ENCODE results near the gene STPG2. TPM values are rescaled to one million over a fixed set of nuclear protein-coding genes. Genes with fewer than 3 reads are reported as not detected.

Gene STPG2
- total RNA-seq, 4 donors from 2014 or later, result not detected

DNA sequence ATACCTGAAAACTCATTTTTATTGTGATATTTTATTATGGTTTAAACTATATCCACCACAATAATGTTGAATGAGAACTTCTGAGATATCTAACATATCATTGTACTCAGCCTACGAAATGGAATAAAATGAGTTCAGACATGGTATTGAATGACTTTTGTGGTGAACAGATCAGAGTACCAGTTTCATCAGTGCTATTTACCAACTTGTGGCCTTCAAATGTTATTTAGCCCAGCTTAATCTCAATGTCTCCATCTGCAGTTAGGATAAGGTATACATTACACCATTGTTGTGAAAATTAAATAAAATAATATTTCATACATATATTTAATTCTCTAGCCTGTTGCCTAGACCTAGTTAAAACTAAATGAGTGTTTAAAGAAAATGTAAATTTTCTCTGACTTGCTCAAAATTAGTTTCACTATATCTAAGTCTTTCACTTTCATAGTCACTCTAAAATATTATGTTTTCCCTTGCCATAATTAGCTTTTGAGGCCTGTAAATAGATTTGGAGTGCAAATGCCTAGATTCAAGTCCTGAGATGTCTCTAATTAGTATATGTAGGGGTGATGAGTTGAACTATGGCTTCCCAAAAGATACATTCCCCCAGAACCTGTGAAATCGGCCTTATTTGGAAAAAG lies 594.2 kb downstream of the STPG2 start:
- no peaks in the 10 kb centered on the region for H3K27me3 ChIP-seq
- no peak overlapping the region for H3K4me3 ChIP-seq
- no peaks in the 10 kb centered on the region for H3K4me1 ChIP-seq
- H3K9me3 ChIP-seq, result no peaks in the 10 kb centered on the region
- no peak for DNase-seq
- no peaks in the 10 kb centered on the region for H3K36me3 ChIP-seq
- H3K27ac ChIP-seq, result no peak overlapping the region
- TF ChIP-seq, protein P1, sequence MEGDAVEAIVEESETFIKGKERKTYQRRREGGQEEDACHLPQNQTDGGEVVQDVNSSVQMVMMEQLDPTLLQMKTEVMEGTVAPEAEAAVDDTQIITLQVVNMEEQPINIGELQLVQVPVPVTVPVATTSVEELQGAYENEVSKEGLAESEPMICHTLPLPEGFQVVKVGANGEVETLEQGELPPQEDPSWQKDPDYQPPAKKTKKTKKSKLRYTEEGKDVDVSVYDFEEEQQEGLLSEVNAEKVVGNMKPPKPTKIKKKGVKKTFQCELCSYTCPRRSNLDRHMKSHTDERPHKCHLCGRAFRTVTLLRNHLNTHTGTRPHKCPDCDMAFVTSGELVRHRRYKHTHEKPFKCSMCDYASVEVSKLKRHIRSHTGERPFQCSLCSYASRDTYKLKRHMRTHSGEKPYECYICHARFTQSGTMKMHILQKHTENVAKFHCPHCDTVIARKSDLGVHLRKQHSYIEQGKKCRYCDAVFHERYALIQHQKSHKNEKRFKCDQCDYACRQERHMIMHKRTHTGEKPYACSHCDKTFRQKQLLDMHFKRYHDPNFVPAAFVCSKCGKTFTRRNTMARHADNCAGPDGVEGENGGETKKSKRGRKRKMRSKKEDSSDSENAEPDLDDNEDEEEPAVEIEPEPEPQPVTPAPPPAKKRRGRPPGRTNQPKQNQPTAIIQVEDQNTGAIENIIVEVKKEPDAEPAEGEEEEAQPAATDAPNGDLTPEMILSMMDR (IDR thresholded peaks at IDR 0.05), result no peak
- TF ChIP-seq POLR2A (IDR thresholded peaks at IDR 0.05), result no peak

DNA sequence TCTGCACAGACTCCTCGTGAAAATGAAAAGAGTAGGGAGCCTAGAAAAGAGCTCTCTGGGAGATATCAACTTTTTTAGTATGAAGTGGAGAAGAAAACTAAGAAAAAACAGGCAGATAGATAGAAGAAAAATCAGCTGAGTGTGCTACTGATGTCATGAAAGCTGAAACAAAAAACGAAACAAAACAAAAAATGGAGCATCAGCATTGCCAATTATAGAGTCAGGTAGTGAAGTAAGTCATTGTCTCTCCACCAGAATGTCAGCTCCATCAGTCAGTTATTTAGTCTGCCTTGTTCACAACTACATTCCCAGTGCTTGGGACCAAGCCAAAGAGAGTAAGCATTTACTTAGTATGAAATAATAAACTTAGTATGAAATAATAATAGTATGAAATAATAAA lies 595.1 kb downstream of the STPG2 start:
- no peaks in the 10 kb centered on the region for H3K36me3 ChIP-seq
- no peak overlapping the region for H3K4me3 ChIP-seq
- H3K4me1 ChIP-seq, result no peaks in the 10 kb centered on the region
- H3K27ac ChIP-seq, result no peak overlapping the region
- no peak for TF ChIP-seq POLR2A (IDR thresholded peaks at IDR 0.05)
- TF ChIP-seq, protein P1 (IDR thresholded peaks at IDR 0.05), result no peak
- H3K27me3 ChIP-seq, result no peaks in the 10 kb centered on the region
- DNase-seq, result no peak
- no peaks in the 10 kb centered on the region for H3K9me3 ChIP-seq

DNA sequence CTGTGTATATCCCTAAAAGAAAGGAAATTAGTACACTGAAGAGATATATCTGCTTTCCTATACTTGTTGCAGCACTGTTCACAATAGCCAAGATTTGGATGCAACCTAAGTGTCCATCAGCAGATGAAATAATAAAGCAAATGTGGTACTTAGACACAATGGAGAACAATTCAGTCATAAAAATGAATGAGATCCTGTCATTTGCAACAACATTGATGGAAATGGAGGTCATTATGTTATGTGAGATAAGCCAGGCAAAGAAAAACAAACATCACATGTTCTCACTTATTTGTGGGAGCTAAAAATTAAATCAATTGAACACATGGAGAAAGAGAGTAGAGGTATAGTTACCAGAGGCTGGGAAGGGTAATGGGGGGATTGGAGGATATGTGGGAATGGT lies 611.9 kb downstream of the STPG2 start:
- Histone ChIP-seq H3K36me3 (no peaks in the 10 kb centered on the region), H3K27me3 (no peaks in the 10 kb centered on the region), H3K9me3 (no peaks in the 10 kb centered on the region), H3K4me3 (no peak overlapping the region), H3K27ac (no peak overlapping the region), H3K4me1 (no peaks in the 10 kb centered on the region)
- no peak for DNase-seq
- no peak for TF ChIP-seq POLR2A (IDR thresholded peaks at IDR 0.05)
- TF ChIP-seq, protein P1 (IDR thresholded peaks at IDR 0.05), result no peak

DNA sequence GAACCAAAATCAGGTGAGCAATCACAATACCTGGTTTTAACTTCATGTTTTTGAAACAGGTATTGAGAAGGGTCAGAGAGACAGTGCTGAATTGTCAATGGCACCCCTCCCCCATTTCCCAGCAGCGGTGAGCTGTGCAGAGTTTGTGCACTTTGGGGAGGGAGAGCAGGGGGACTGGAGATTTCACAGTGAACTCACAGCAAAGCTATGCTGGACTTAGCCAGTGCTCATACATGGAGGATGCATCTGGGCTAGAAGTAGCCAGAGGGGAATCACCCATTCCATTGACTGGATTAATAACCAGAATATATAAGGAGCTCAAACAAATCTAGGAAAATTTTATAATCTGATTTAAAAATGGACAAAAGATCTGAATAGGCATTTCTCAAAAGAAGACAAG lies 612.6 kb downstream of the STPG2 start:
- no peaks in the 10 kb centered on the region for H3K9me3 ChIP-seq
- TF ChIP-seq POLR2A (IDR thresholded peaks at IDR 0.05), result no peak
- TF ChIP-seq, protein P1 (IDR thresholded peaks at IDR 0.05), result no peak
- H3K4me3 ChIP-seq, result no peak overlapping the region
- DNase-seq, result no peak
- H3K4me1 ChIP-seq, result no peaks in the 10 kb centered on the region
- H3K27me3 ChIP-seq, result no peaks in the 10 kb centered on the region
- no peaks in the 10 kb centered on the region for H3K36me3 ChIP-seq
- H3K27ac ChIP-seq, result no peak overlapping the region

DNA sequence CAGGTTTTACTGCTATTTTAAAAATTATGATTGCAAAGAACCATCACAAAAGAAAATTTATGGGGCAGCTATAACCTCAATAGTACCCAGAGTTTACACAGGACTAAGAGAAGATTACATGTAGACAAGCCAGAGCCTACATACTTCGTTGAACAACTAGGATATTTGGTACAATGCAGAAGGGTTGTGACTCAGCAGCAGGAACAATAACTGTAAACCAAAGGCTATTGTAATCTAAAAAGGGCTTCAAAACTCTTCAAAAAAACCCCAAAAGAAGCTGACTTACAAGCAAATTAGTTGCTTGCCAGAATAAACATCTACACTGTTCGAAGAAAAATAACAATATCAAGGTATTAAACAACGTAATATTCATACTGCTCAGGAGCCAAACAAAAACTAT lies 618.0 kb downstream of the STPG2 start:
- Histone ChIP-seq H3K9me3 (no peaks in the 10 kb centered on the region), H3K27me3 (no peaks in the 10 kb centered on the region), H3K4me3 (no peak overlapping the region), H3K36me3 (no peaks in the 10 kb centered on the region), H3K4me1 (no peaks in the 10 kb centered on the region), H3K27ac (no peak overlapping the region)
- no peak for TF ChIP-seq POLR2A (IDR thresholded peaks at IDR 0.05)
- TF ChIP-seq, protein P1 (IDR thresholded peaks at IDR 0.05), result no peak
- DNase-seq, result no peak

DNA sequence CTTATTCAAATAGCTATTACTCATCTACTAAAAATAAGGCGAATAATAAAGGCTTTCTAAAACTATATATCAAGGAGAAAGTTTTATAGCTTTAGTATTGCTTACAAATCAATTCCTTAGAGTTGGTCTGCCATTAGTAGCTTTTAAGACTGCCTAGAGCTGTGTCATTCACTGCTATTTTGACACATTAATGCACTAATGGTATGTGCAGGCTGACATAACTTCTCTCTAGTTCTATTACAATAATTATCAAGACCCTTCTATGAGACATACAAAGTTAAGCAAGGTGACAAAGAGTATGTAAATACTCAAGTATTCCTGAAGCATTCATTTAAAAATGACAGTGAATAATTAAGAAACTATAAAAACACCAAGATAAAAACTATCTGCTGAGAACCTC lies 625.3 kb downstream of the STPG2 start:
- Histone ChIP-seq H3K4me1 (no peaks in the 10 kb centered on the region), H3K27ac (no peak overlapping the region)

More for the DNA sequence above, 625.3 kb downstream of the STPG2 start:
- no peak for DNase-seq
- Histone ChIP-seq H3K9me3 (no peaks in the 10 kb centered on the region), H3K36me3 (no peaks in the 10 kb centered on the region), H3K27me3 (no peaks in the 10 kb centered on the region), H3K4me3 (no peak overlapping the region)
- no peak for TF ChIP-seq POLR2A (IDR thresholded peaks at IDR 0.05)
- TF ChIP-seq, protein P1 (IDR thresholded peaks at IDR 0.05), result no peak
